ENCODE results near the gene ESYT2.

The ESYT2 gene

DNA sequence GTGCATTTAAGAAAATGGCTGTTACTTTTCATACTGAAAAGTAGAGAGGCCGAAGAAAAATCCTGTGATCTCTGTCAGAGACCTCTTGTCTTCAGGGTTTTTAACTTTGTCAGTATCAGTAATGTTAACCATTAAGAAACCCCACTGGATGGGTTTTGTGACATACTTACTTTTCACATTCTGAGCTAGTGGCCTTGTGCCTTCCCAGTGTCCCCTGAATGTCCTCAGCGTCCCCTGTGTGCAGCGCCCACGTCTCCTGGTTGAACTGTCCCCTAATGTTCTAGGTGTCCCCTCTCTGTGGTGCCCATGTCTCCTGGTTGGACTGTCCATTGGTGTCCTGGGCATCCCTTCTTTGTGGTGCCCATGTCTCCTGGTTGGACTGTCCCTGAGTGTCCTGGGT is 36.7 kb upstream of the ESYT2 start:
- DNase-seq (ENCODE audit: low read depth): no peak
- H3K4me3 ChIP-seq (ENCODE audit: low read length): no peak overlapping the region
- TF ChIP-seq, protein P1, sequence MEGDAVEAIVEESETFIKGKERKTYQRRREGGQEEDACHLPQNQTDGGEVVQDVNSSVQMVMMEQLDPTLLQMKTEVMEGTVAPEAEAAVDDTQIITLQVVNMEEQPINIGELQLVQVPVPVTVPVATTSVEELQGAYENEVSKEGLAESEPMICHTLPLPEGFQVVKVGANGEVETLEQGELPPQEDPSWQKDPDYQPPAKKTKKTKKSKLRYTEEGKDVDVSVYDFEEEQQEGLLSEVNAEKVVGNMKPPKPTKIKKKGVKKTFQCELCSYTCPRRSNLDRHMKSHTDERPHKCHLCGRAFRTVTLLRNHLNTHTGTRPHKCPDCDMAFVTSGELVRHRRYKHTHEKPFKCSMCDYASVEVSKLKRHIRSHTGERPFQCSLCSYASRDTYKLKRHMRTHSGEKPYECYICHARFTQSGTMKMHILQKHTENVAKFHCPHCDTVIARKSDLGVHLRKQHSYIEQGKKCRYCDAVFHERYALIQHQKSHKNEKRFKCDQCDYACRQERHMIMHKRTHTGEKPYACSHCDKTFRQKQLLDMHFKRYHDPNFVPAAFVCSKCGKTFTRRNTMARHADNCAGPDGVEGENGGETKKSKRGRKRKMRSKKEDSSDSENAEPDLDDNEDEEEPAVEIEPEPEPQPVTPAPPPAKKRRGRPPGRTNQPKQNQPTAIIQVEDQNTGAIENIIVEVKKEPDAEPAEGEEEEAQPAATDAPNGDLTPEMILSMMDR (conservative IDR thresholded peaks at IDR 0.05; ENCODE audit: low read length): no peak

- TF ChIP-seq, protein P1 (conservative IDR thresholded peaks at IDR 0.05; ENCODE audit: low read length): no peak
- DNase-seq (ENCODE audit: low read depth): peak; percentile 9
- H3K4me3 ChIP-seq (ENCODE audit: low read length): no peak overlapping the region
Measured at GRCh38 chr7:158865462-158865922, 36.2 kb upstream of the ESYT2 start.

DNA sequence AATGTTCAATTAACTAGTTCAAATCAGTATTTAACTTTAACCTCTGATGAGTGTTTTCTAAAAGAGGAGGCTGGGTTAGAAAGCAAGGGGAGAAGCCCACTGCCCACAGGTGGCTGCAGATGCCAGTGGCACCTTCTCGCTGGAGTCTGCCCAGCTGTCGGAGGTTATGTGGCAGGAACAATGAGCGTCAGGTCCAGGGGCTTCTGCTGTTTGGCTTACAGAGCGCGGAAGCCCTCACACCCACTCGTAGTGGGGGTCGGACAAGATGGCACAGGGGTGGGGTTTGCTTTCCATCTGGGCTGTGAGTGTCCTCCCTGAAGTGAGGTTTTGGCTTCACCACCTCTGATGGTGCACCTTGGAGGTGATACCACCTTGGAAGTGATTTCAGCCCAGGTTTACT is 35.5 kb upstream of the ESYT2 start:
- no peak for DNase-seq (ENCODE audit: low read depth)
- TF ChIP-seq, protein P1 (conservative IDR thresholded peaks at IDR 0.05; ENCODE audit: low read length): no peak
- H3K4me3 ChIP-seq (ENCODE audit: low read length): no peak overlapping the region

DNA sequence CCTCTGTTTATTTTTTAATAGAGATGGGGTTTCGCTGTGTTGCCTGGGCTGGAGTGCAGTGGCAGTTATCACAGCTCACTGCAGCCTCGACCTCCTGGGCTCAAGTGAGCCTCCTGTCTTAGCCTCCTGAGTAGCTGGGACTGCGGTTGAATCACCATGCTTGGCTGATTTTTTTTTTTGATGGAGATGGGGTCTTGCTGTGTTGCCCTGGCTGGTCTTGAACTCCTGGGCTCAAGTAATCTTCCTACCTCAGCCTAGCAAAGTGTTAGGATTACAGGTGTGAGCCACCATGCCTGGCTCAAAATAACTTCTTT is 35.2 kb upstream of the ESYT2 start:
- TF ChIP-seq, protein P1 (conservative IDR thresholded peaks at IDR 0.05; ENCODE audit: low read length): no peak
- DNase-seq (ENCODE audit: low read depth): no peak
- peak overlapping the region; percentile 62 for H3K4me3 ChIP-seq (ENCODE audit: low read length)

- peak overlapping the region; percentile 62 for H3K4me3 ChIP-seq (ENCODE audit: low read length)
- peak; percentile 95 for DNase-seq (ENCODE audit: low read depth)
- TF ChIP-seq, protein P1 (conservative IDR thresholded peaks at IDR 0.05; ENCODE audit: low read length): no peak
Measured at GRCh38 chr7:158863611-158864506, 34.5 kb upstream of the ESYT2 start.

- H3K4me3 ChIP-seq (ENCODE audit: low read length): peak overlapping the region; percentile 62
- peak; percentile 50 for DNase-seq (ENCODE audit: low read depth)
Measured at GRCh38 chr7:158862985-158863610, 33.8 kb upstream of the ESYT2 start.

DNA sequence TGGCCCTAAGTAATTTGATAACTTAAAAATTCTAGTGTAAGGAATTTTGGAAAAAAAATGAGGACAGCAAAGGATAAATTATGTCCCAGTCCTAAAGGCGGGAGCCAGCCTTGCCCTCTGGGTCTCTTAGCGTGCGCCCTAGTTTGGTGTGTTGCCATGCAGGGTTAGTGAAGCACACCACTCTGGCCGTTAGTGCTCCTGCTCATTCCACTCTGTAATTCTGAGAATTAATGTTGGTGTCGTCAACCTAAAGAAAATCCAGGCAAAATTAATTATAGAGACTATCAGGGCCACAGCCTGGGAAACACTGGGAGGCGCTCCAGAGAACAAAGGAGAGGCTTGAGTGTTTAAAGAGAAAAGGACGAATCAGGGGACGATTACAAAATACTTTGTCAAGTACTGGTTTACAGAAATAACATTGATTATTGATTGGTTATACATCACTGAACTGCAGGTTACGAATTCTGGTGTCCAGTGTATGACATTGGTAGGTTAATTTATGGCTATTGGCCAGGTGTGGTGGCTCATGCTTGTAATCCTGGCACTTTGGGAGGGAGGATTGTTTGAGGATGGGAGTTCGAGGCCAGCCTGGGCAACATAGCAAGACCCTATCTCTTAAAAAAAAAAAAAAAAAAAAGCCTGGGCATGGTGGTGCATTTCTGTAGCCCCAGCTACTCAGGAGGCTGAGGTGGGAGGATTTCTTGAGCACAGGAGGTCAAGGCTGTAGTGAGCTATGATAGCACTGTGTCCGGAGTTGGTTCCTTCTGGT is 32.8 kb upstream of the ESYT2 start:
- no peak overlapping the region for H3K4me3 ChIP-seq (ENCODE audit: low read length)
- DNase-seq (ENCODE audit: low read depth): no peak
- TF ChIP-seq, protein P1 (conservative IDR thresholded peaks at IDR 0.05; ENCODE audit: low read length): no peak
